Measurements from ENCODE around the gene CEP128. TPM values are rescaled to one million over a fixed set of nuclear protein-coding genes. Genes with fewer than 3 reads are reported as not detected.

Gene CEP128
- polyA plus RNA-seq, 1 donor (not counting 4 experiments of a cell fraction or from before 2014, with no cell fraction given): 2.6 TPM

- Histone ChIP-seq H3K4me1 (ENCODE audit: control insufficient read depth, extremely low read depth, insufficient read depth, low read length) (peaks cover 28% of the 10 kb centered on the region), H3K9me1 (ENCODE audit: control insufficient read depth, extremely low read depth, insufficient read depth, low read length) (no peaks in the 10 kb centered on the region), H3K27me3 (ENCODE audit: control insufficient read depth, extremely low read depth, insufficient read depth, low read length) (no peaks in the 10 kb centered on the region), H3K4me3 (ENCODE audit: control insufficient read depth in 2 of 3, extremely low read depth in 1 of 3, insufficient read depth in 2 of 3, low read depth in 1 of 3, low read length in 3 of 3) (no peak overlapping the region), H3K9me3 (ENCODE audit: control insufficient read depth, low read depth, low read length) (no peaks in the 10 kb centered on the region), H3K4me2 (ENCODE audit: control insufficient read depth, extremely low read depth, insufficient read depth, low read depth, low read length) (no peak overlapping the region), H3K27ac (ENCODE audit: control insufficient read depth, insufficient read depth, low read length) (no peak overlapping the region), H3K79me2 (ENCODE audit: control insufficient read depth, insufficient read depth, low read length) (no peaks in the 10 kb centered on the region), H2AFZ (ENCODE audit: control insufficient read depth, low read length) (no peak overlapping the region), H3K9ac (ENCODE audit: control insufficient read depth, extremely low read depth, insufficient read depth, low read length) (no peak overlapping the region), H3K36me3 (ENCODE audit: control insufficient read depth in 2 of 2, extremely low read depth in 1 of 2, insufficient read depth in 2 of 2, low read length in 2 of 2) (peaks cover 1 to 6% of the 10 kb centered on the region in 2 experiments), H4K20me1 (ENCODE audit: control insufficient read depth, extremely low read depth, insufficient read depth, low read length) (no peaks in the 10 kb centered on the region)
- FAIRE-seq: no peak
- dilution Hi-C loops (cut with MboI; ENCODE audit: extremely low pct_ligation_motif_present, low sequenced_read_pairs): no loop called here
- no peak for DNase-seq (ENCODE audit: low read depth, low spot score)
- TF ChIP-seq, protein P1, sequence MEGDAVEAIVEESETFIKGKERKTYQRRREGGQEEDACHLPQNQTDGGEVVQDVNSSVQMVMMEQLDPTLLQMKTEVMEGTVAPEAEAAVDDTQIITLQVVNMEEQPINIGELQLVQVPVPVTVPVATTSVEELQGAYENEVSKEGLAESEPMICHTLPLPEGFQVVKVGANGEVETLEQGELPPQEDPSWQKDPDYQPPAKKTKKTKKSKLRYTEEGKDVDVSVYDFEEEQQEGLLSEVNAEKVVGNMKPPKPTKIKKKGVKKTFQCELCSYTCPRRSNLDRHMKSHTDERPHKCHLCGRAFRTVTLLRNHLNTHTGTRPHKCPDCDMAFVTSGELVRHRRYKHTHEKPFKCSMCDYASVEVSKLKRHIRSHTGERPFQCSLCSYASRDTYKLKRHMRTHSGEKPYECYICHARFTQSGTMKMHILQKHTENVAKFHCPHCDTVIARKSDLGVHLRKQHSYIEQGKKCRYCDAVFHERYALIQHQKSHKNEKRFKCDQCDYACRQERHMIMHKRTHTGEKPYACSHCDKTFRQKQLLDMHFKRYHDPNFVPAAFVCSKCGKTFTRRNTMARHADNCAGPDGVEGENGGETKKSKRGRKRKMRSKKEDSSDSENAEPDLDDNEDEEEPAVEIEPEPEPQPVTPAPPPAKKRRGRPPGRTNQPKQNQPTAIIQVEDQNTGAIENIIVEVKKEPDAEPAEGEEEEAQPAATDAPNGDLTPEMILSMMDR (optimal IDR thresholded peaks at IDR 0.05 in 1 of 3, IDR thresholded peaks at IDR 0.05 in 1 of 3, conservative IDR thresholded peaks at IDR 0.05 in 1 of 3; ENCODE audit: extremely low read depth in 1 of 3, insufficient read depth in 2 of 3, low read length in 3 of 3): no peak
- TF ChIP-seq EZH2 (IDR thresholded peaks at IDR 0.05; ENCODE audit: low read length): no peak
Measured at GRCh38 chr14:80771201-80771600, 170.3 kb downstream of the CEP128 start.

DNA sequence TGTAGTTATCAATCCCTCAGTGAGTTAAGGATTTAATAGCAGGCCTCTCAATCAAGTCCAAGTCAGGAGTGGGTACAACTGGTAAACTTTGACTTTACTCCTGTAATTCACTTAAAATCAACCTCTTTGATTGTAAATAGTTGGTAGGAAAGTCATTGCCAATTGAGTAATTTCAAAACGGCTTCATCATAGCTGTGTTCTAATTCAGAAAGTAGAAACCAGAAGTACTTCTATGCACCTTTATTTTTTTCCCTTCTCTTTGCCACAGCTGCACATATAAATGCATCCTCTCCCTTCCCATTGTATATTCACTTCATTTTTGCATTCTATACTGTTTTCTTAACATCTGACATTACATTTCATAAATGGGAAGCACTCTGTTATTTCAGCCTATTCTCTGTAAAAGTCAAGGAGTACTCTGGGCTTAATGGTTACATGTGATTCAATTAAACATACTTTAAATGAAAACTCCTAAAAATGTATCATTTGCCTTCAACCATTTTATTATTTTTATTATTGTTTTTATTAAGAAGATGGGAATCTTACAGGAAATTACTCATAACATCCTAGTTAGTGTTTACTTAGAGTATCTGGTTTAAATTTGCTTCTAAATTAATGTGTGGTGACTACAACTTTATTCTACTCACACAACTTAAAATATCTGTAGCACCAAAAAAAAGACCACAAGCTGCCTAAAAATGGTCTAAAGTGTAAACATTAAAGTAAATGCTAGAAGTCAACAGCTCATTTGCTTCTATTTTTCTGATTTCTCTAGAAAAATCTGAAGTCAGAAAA is 171.2 kb downstream of the CEP128 start:
- H4K20me1 ChIP-seq (ENCODE audit: control insufficient read depth, extremely low read depth, insufficient read depth, low read length): no peaks in the 10 kb centered on the region
- no peak overlapping the region for H3K4me3 ChIP-seq (ENCODE audit: control insufficient read depth in 2 of 3, extremely low read depth in 1 of 3, insufficient read depth in 2 of 3, low read depth in 1 of 3, low read length in 3 of 3)
- no peaks in the 10 kb centered on the region for H3K9me1 ChIP-seq (ENCODE audit: control insufficient read depth, extremely low read depth, insufficient read depth, low read length)
- DNase-seq (ENCODE audit: low read depth, low spot score) (no peak), FAIRE-seq (no peak)
- no peak overlapping the region for H3K4me2 ChIP-seq (ENCODE audit: control insufficient read depth, extremely low read depth, insufficient read depth, low read depth, low read length)
- peaks cover 1 to 6% of the 10 kb centered on the region in 2 experiments for H3K36me3 ChIP-seq (ENCODE audit: control insufficient read depth in 2 of 2, extremely low read depth in 1 of 2, insufficient read depth in 2 of 2, low read length in 2 of 2)
- no peaks in the 10 kb centered on the region for H3K27me3 ChIP-seq (ENCODE audit: control insufficient read depth, extremely low read depth, insufficient read depth, low read length)
- H2AFZ ChIP-seq (ENCODE audit: control insufficient read depth, low read length): no peak overlapping the region
- no peak overlapping the region for H3K27ac ChIP-seq (ENCODE audit: control insufficient read depth, insufficient read depth, low read length)
- H3K9ac ChIP-seq (ENCODE audit: control insufficient read depth, extremely low read depth, insufficient read depth, low read length): no peak overlapping the region
- no peaks in the 10 kb centered on the region for H3K79me2 ChIP-seq (ENCODE audit: control insufficient read depth, insufficient read depth, low read length)
- dilution Hi-C loops (cut with MboI; ENCODE audit: extremely low pct_ligation_motif_present, low sequenced_read_pairs): no loop called here
- TF ChIP-seq, protein P1 (optimal IDR thresholded peaks at IDR 0.05 in 1 of 3, IDR thresholded peaks at IDR 0.05 in 1 of 3, conservative IDR thresholded peaks at IDR 0.05 in 1 of 3; ENCODE audit: extremely low read depth in 1 of 3, insufficient read depth in 2 of 3, low read length in 3 of 3): no peak
- no peak for TF ChIP-seq EZH2 (IDR thresholded peaks at IDR 0.05; ENCODE audit: low read length)
- peaks cover 28% of the 10 kb centered on the region for H3K4me1 ChIP-seq (ENCODE audit: control insufficient read depth, extremely low read depth, insufficient read depth, low read length)
- no peaks in the 10 kb centered on the region for H3K9me3 ChIP-seq (ENCODE audit: control insufficient read depth, low read depth, low read length)
